ENCODE measurements around the gene DUSP22.

- TF ChIP-seq GATA2 (IDR thresholded peaks at IDR 0.05; ENCODE audit: low read depth, low read length): no peak
- no peak for TF ChIP-seq GATA3 (IDR thresholded peaks at IDR 0.05; ENCODE audit: low read depth, low read length)
Measured at GRCh38 chr6:394641-395289, 102.5 kb downstream of the DUSP22 start.

Data from SH-SY5Y (cell line).